OCI-LY7 (cell line): ENCODE results near the gene KIAA1958.

Source experiments
- CTCF ChIP-seq: fragments of 200-600 bp; sonication (generic); conservative IDR thresholded peaks from 2 replicates; pipeline ENCODE4 v1.5.1; 2014; ENCODE audit warnings: mild to moderate bottlenecking, antibody characterized with exemption, low read length, moderate library complexity, mixed read lengths
- EZH2phosphoT487 ChIP-seq: fragments of 200-600 bp; sonication (generic); IDR thresholded peaks from 2 replicates; pipeline ENCODE4 v1.6.1; 2018; ENCODE audit warnings: low read depth, borderline replicate concordance, mild to moderate bottlenecking, mixed run types, antibody characterized with exemption, low read length, moderate library complexity, mixed read lengths

GRCh38 chr9:112507001-112507680, 20.5 kb downstream of the KIAA1958 start:
- TF ChIP-seq CTCF = no peak
- no peak for TF ChIP-seq EZH2phosphoT487
